Breast epithelium (tissue), 4 donors: ENCODE measurements around the gene DUSP23. TPM values are rescaled to one million over a fixed set of nuclear protein-coding genes. Genes with fewer than 3 reads are reported as not detected.

Source experiments
- DNase-seq, 2 donors: peaks; one replicate each; pipeline ENCODE4 v3.0.0-alpha.2; 2019; ENCODE audit warnings: low spot score in 2 of 2
- H3K27ac ChIP-seq, 2 donors: fragments of 200-600 bp; sonication (generic) in 1 of 2; one replicate each; pipeline ENCODE4 v1.5.1; 2016 to 2019; ENCODE audit warnings: mild to moderate bottlenecking in 1 of 2
- H3K27me3 ChIP-seq, 2 donors: fragments of 200-600 bp; sonication (generic) in 1 of 2; one replicate each; pipeline versions ENCODE4 v1.5.1 to v1.6.0; 2017 to 2019; ENCODE audit warnings: control low read depth in 1 of 2, mild to moderate bottlenecking in 1 of 2
- H3K36me3 ChIP-seq: fragments of 200-600 bp; one replicate; pipeline ENCODE4 v1.5.1; 2019
- H3K4me1 ChIP-seq, 2 donors: fragments of 200-600 bp; sonication (generic); one replicate each; pipeline ENCODE4 v1.5.1; 2016 to 2019; ENCODE audit warnings: control low read depth in 1 of 2
- H3K4me3 ChIP-seq, 3 donors: fragments of 200-600 bp; sonication (generic); 1 replicate in 2 of 3; 2 replicates in 1 of 3; pipeline ENCODE4 v1.5.1; 2016 to 2019; ENCODE audit warnings: mild to moderate bottlenecking in 3 of 3, moderate library complexity in 2 of 3
- H3K9me3 ChIP-seq, 2 donors: fragments of 200-600 bp; sonication (generic) in 1 of 2; one replicate each; pipeline ENCODE4 v1.5.1; 2016 to 2019; ENCODE audit warnings: control low read depth in 1 of 2
- CTCF ChIP-seq, 3 donors: fragments of 450-650 bp; IDR thresholded peaks; one replicate each; pipeline ENCODE4 v1.5.1; 2016 to 2017; ENCODE audit warnings: antibody characterized with exemption in 3 of 3, mild to moderate bottlenecking in 3 of 3, moderate library complexity in 3 of 3
- POLR2A ChIP-seq: fragments of 450-650 bp; IDR thresholded peaks from one replicate; pipeline ENCODE4 v1.6.1; 2016; ENCODE audit warnings: antibody characterized with exemption, mild to moderate bottlenecking, moderate library complexity
- POLR2AphosphoS5 ChIP-seq, 3 donors: sonication (generic); formaldehyde crosslinking; IDR thresholded peaks; one replicate each; pipeline ENCODE4 v1.6.1; 2017; ENCODE audit warnings: antibody characterized with exemption in 3 of 3
- intact Hi-C: fragments of 100-400 bp; cut with DNase I; formaldehyde crosslinking; loops from one replicate; pipeline ENCODE4 v1.15.1; 2023; ENCODE audit warnings: low total_unique reads
- total RNA-seq, 3 donors: library from RNA; depleted of rRNA; stranded (reverse); fragments of >200 nt; gene quantifications; one replicate each; pipeline ENCODE4 v1.1.0, GENCODE V29; 2016

Gene DUSP23
- total RNA-seq, 3 donors from 2014 or later, result 92.7 to 187 (median 147) TPM

- Histone ChIP-seq H3K27me3 (no peaks in the 10 kb centered on the region), H3K36me3 (no peaks in the 10 kb centered on the region), H3K4me1 (no peaks in the 10 kb centered on the region), H3K27ac (no peak overlapping the region), H3K9me3 (no peaks in the 10 kb centered on the region), H3K4me3 (no peak overlapping the region)
- no peak for TF ChIP-seq POLR2A
- peak in 2 of 3 donors; percentile 40 to 49 for TF ChIP-seq CTCF (IDR thresholded peaks at IDR 0.05)
- no peak for TF ChIP-seq POLR2AphosphoS5 (IDR thresholded peaks at IDR 0.05)
- intact Hi-C loops, result no loop called here
- no peak for DNase-seq
Measured at GRCh38 chr1:159829273-159829634, 48.5 kb downstream of the DUSP23 start.

- H3K4me3 ChIP-seq, result no peak overlapping the region
Measured at GRCh38 chr1:159829822-159830465, 49.2 kb downstream of the DUSP23 start.

GRCh38 chr1:159830722-159831121, 50.0 kb downstream of the DUSP23 start:
- no peak for TF ChIP-seq POLR2A
- no peak for TF ChIP-seq POLR2AphosphoS5 (IDR thresholded peaks at IDR 0.05)
- no peak for TF ChIP-seq CTCF (IDR thresholded peaks at IDR 0.05)
- Histone ChIP-seq H3K27me3 (no peaks in the 10 kb centered on the region), H3K27ac (no peak overlapping the region), H3K4me1 (no peaks in the 10 kb centered on the region), H3K36me3 (no peaks in the 10 kb centered on the region), H3K4me3 (no peak overlapping the region), H3K9me3 (no peaks in the 10 kb centered on the region)
- intact Hi-C loops, result no loop called here
- no peak for DNase-seq

More at GRCh38 chr1:159829822-159830465, 49.2 kb downstream of the DUSP23 start:
- Histone ChIP-seq H3K27ac (no peak overlapping the region), H3K4me1 (no peaks in the 10 kb centered on the region), H3K36me3 (no peaks in the 10 kb centered on the region), H3K9me3 (no peaks in the 10 kb centered on the region), H3K27me3 (no peaks in the 10 kb centered on the region)
- no peak for DNase-seq
- intact Hi-C loops, result no loop called here
- TF ChIP-seq POLR2AphosphoS5 (IDR thresholded peaks at IDR 0.05) (no peak), CTCF (IDR thresholded peaks at IDR 0.05) (no peak), POLR2A (no peak)

- no peak overlapping the region for H3K4me3 ChIP-seq
- H3K36me3 ChIP-seq, result no peaks in the 10 kb centered on the region
- H3K27me3 ChIP-seq, result no peaks in the 10 kb centered on the region
- no peak overlapping the region for H3K27ac ChIP-seq
- no peaks in the 10 kb centered on the region for H3K4me1 ChIP-seq
- intact Hi-C loops, result no loop called here
- no peak for TF ChIP-seq POLR2AphosphoS5 (IDR thresholded peaks at IDR 0.05)
- TF ChIP-seq CTCF (IDR thresholded peaks at IDR 0.05), result no peak
- TF ChIP-seq POLR2A, result no peak
- no peak for DNase-seq
- no peaks in the 10 kb centered on the region for H3K9me3 ChIP-seq
Measured at GRCh38 chr1:159831412-159832141, 50.8 kb downstream of the DUSP23 start.

Other genes with a start within 250 kb of the DUSP23 start
- gene OR10J5, start 245.0 kb upstream of the DUSP23 start, total RNA-seq, result not detected
- not detected for gene APCS, start 193.1 kb upstream of the DUSP23 start, total RNA-seq
- under 1 TPM in 2 of 3 donors, not detected in 1; 0.33 to 0.48 TPM for gene CRP, start 66.4 kb upstream of the DUSP23 start, total RNA-seq
- 1 to 10 TPM in 1 of 3 donors, under 1 TPM in 2; 0.80 to 2.8 (median 0.98) TPM for gene FCRL6, start 21.4 kb downstream of the DUSP23 start, total RNA-seq
- 10 to 100 TPM in 2 of 3 donors, 1 to 10 TPM in 1; 2.3 to 15.4 (median 12.3) TPM for gene SLAMF8, start 45.9 kb downstream of the DUSP23 start, total RNA-seq
- under 1 TPM in 2 of 3 donors, not detected in 1; 0.15 to 0.16 TPM for gene VSIG8, start 81.7 kb downstream of the DUSP23 start, total RNA-seq
- 1 to 10 TPM in 2 of 3 donors, under 1 TPM in 1; 0.80 to 2.6 (median 2.6) TPM for gene CFAP45, start 119.2 kb downstream of the DUSP23 start, total RNA-seq
- 100 to 1,000 TPM; 195 to 259 (median 231) TPM for gene TAGLN2, start 144.5 kb downstream of the DUSP23 start, total RNA-seq
- 1 to 10 TPM in 2 of 3 donors, not detected in 1; 5.9 to 8.0 TPM for gene IGSF9, start 164.7 kb downstream of the DUSP23 start, total RNA-seq
- gene SLAMF9, start 173.3 kb downstream of the DUSP23 start, total RNA-seq, result not detected